ENCODE measurements around the gene ALOX15B. TPM values are rescaled to one million over a fixed set of nuclear protein-coding genes. Genes with fewer than 3 reads are reported as not detected.

Gene ALOX15B
- total RNA-seq (1 to 10 TPM in 1 of 2 donors, under 1 TPM in 1; 0.92 to 1.0 TPM), polyA plus RNA-seq (under 1 TPM; 0.16 to 0.19 TPM)

GRCh38 chr17:8038954-8039610 lies at the start of gene ALOX15B:
Gene ALOX15B (plus strand): TSS chr17:8039059. CDS start chr17:8039156, 97 bp downstream.
- H3K4me3 ChIP-seq (ENCODE audit: low read depth in 1 of 3, low read length in 3 of 3), result no peak within 1 kb of the TSS
- TF ChIP-seq EGR1 (IDR thresholded peaks at IDR 0.05; ENCODE audit: low read depth in 2 of 2) (no peak), GABPA (IDR thresholded peaks at IDR 0.05 in 1 of 2, conservative IDR thresholded peaks at IDR 0.05 in 1 of 2) (no peak), FOXA2 (IDR thresholded peaks at IDR 0.05) (no peak), RAD21 (IDR thresholded peaks at IDR 0.05) (no peak), HNF4G (IDR thresholded peaks at IDR 0.05) (no peak), JUND (IDR thresholded peaks at IDR 0.05) (no peak)
- DNase-seq (ENCODE audit: low spot score), result no peak
- 16% methylated on average over 37 of the region's 37 CpGs for WGBS
- no peaks in the 10 kb centered on the region for H3K36me3 ChIP-seq (ENCODE audit: control insufficient read depth in 4 of 4, insufficient read depth in 3 of 4, low read depth in 1 of 4, low read length in 3 of 4)
- peaks cover 0 to 3% (median 0%) of the 10 kb centered on the region in 4 donors for H3K27me3 ChIP-seq (ENCODE audit: control insufficient read depth in 4 of 4, insufficient read depth in 4 of 4, low read length in 3 of 4)
- peaks cover 0 to 8% (median 0%) of the 10 kb centered on the region in 4 donors for H3K4me1 ChIP-seq (ENCODE audit: control insufficient read depth in 4 of 4, insufficient read depth in 4 of 4, low read length in 3 of 4)
- H3K9me3 ChIP-seq (ENCODE audit: control insufficient read depth in 4 of 4, low read length in 3 of 4), result no peaks in the 10 kb centered on the region
- H3K9ac ChIP-seq (ENCODE audit: low read depth in 1 of 2, low read length in 2 of 2), result no peak within 1 kb of the TSS
- H3K27ac ChIP-seq (ENCODE audit: low read depth in 1 of 2, low read length in 2 of 2), result no peak within 1 kb of the TSS

- no peak overlapping the region for H3K9ac ChIP-seq (ENCODE audit: low read depth in 1 of 2, low read length in 2 of 2)
These were observed 48.8 kb upstream of the ALOX15B start for GRCh38 chr17:7989781-7990655.

GRCh38 chr17:7992516-7992915 lies 46.3 kb upstream of the ALOX15B start:
- Histone ChIP-seq H3K4me3 (ENCODE audit: low read depth in 1 of 3, low read length in 3 of 3) (no peak overlapping the region), H3K36me3 (ENCODE audit: control insufficient read depth in 4 of 4, insufficient read depth in 3 of 4, low read depth in 1 of 4, low read length in 3 of 4) (no peaks in the 10 kb centered on the region), H3K27me3 (ENCODE audit: control insufficient read depth in 4 of 4, insufficient read depth in 4 of 4, low read length in 3 of 4) (peaks cover 0 to 4% (median under 1%) of the 10 kb centered on the region in 4 donors), H3K27ac (ENCODE audit: low read depth in 1 of 2, low read length in 2 of 2) (no peak overlapping the region), H3K9ac (ENCODE audit: low read depth in 1 of 2, low read length in 2 of 2) (no peak overlapping the region), H3K9me3 (ENCODE audit: control insufficient read depth in 4 of 4, low read length in 3 of 4) (no peaks in the 10 kb centered on the region), H3K4me1 (ENCODE audit: control insufficient read depth in 4 of 4, insufficient read depth in 4 of 4, low read length in 3 of 4) (peaks cover 0 to 11% (median 5%) of the 10 kb centered on the region in 4 donors)
- 96% methylated on average over 2 of the region's 2 CpGs for WGBS
- no peak for DNase-seq (ENCODE audit: low spot score)
- TF ChIP-seq ATF3 (IDR thresholded peaks at IDR 0.05) (no peak), REST (IDR thresholded peaks at IDR 0.05) (no peak), JUND (IDR thresholded peaks at IDR 0.05) (no peak), SP1 (IDR thresholded peaks at IDR 0.05) (no peak), MAX (IDR thresholded peaks at IDR 0.05) (no peak), GABPA (IDR thresholded peaks at IDR 0.05 in 1 of 2, conservative IDR thresholded peaks at IDR 0.05 in 1 of 2) (no peak), RXRA (IDR thresholded peaks at IDR 0.05) (no peak), ZBTB33 (IDR thresholded peaks at IDR 0.05) (no peak), YY1 (IDR thresholded peaks at IDR 0.05) (no peak)

More at GRCh38 chr17:7989781-7990655, 48.8 kb upstream of the ALOX15B start:
- peak overlapping the region in 1 of 2 donors; percentile 13 for H3K27ac ChIP-seq (ENCODE audit: low read depth in 1 of 2, low read length in 2 of 2)
- H3K36me3 ChIP-seq (ENCODE audit: control insufficient read depth in 4 of 4, insufficient read depth in 3 of 4, low read depth in 1 of 4, low read length in 3 of 4), result no peaks in the 10 kb centered on the region
- DNase-seq (ENCODE audit: low spot score), result peak; percentile 93
- H3K4me1 ChIP-seq (ENCODE audit: control insufficient read depth in 4 of 4, insufficient read depth in 4 of 4, low read length in 3 of 4), result peaks cover 0 to 11% (median 5%) of the 10 kb centered on the region in 4 donors
- no peaks in the 10 kb centered on the region for H3K9me3 ChIP-seq (ENCODE audit: control insufficient read depth in 4 of 4, low read length in 3 of 4)
- TF ChIP-seq CTCF (IDR thresholded peaks at IDR 0.05; ENCODE audit: low read depth, low read length, missing input control) (peak; percentile 83), RAD21 (IDR thresholded peaks at IDR 0.05) (peak; percentile 70 to 82), RXRA (IDR thresholded peaks at IDR 0.05) (no peak)
- peaks cover 0 to 4% (median 1%) of the 10 kb centered on the region in 4 donors for H3K27me3 ChIP-seq (ENCODE audit: control insufficient read depth in 4 of 4, insufficient read depth in 4 of 4, low read length in 3 of 4)
- peak overlapping the region; percentile 35 to 58 (median 54) for H3K4me3 ChIP-seq (ENCODE audit: low read depth in 1 of 3, low read length in 3 of 3)
- 4% methylated on average over 59 of the region's 59 CpGs for whole genome bisulfite sequencing

All from liver (tissue), 9 donors.